ENCODE results near the gene TMEM30B.

Gene TMEM30B

DNA sequence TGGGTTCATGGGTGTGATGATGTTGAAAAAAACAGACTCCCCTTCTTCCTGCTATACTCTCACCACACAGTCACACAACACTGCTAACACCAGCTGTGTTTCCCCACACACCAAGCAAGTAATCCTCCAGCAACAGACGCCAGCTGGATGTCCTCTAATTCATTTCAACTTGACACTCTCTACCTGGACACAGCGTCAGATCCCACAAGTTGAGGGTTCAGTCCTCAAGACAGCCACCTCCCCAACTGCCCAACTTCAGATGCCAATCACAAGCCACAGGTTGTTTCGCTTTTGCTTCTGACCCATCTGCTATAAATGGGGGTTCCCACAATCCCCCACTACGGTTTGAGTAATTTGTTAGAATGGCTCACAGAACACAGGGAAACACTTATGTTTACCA, 49.3 kb downstream of the TMEM30B start:
- no peak for DNase-seq

DNA sequence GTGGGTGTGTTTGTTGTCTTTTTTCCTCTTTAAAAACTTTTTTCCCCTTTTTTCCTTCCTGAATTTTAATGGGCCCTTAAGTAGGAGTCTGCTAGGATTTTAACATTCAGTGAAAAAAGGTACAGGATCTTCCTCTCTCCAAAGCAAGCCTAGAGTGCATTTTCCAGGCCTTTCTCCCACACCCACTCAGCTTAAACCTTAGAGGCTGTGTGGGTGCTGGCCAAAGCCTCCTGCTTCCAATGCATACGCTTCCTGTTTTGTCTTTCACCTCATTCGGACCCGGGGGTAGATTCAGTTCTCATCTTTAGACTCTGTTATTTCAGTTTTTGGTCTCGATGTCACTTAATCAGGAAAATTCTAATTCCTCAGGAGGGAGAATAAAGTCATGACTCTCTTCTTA, 51.2 kb downstream of the TMEM30B start:
- DNase-seq: no peak

DNA sequence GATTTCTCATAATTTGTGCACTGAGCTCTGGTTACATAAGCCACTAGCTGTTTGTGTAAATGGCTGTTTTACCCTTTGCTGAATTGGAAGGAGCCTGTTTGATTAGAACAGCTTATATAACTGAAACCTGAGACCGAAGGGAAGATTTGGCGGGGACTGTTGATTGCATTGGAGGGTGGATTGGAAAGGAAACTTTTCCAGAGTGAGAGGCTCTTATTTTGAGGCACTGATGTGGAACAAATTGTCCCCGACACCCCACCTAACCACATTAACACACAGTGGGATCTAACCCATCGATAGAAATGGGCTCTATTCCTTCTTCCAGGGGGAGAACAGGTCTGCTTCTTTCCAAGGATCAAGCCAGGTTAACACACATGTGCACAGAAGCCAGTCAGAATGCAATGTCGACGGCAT, 51.7 kb downstream of the TMEM30B start:
- no peak for DNase-seq

DNA sequence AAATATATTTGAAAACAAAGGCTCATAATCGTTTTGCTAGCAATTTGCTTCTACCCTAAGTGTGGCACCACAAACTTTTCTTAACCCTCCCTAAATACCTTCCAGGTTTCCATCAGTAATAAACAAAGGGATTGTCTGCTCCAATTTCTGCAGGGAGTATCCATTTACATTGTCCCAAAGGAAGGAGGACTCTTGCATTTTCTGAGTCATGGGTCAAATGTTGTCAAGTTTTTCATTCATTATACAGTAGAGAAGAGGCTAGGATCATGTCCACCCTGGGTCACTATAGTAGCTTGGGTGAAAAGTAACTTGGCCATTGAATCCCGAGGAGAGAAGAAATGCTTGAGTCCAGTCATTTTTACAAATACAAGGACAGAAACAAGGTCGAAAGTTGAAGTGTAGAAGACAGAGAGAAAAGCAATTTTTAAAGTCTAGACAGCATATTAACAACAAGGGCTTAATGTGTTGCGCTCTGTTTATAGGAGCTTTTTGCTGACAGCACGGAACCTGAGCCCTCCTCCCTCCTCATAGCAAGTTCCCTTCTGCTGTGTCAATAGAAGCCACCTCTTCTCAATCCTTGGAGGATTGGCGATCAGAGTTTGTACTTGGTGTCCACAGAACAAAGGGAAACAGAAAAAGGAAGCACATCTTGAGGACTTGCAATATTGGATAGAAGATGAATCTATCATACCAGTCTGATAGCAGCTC, 53.1 kb downstream of the TMEM30B start:
- no peak for DNase-seq

All from Kasumi-1 (cell line).